ENCODE results near the gene FKBP7. TPM values are rescaled to one million over a fixed set of nuclear protein-coding genes. Genes with fewer than 3 reads are reported as not detected.

The FKBP7 gene
- total and polyA plus RNA-seq, 2 of the 13 experiments (the other 11 are each of a cell fraction or from before 2014, with no cell fraction given): 12.4 to 14.8 TPM

- TF ChIP-seq BATF2 (CRISPR knock-in tag; IDR thresholded peaks at IDR 0.05) (peak; percentile 95; the same call in 1 of the 2 replicates), NFYB (CRISPR knock-in tag; IDR thresholded peaks at IDR 0.05) (peak; percentile 47), NR1H2 (CRISPR knock-in tag; IDR thresholded peaks at IDR 0.05; ENCODE audit: borderline replicate concordance, low read depth) (no peak), ZNF777 (CRISPR knock-in tag; IDR thresholded peaks at IDR 0.05) (peak; percentile 18; the same call in 1 of the 2 replicates), FOXP1 (IDR thresholded peaks at IDR 0.05) (no peak), FOXP1 (CRISPR knock-in tag; IDR thresholded peaks at IDR 0.05) (no peak), SPEN (CRISPR knock-in tag; IDR thresholded peaks at IDR 0.05; ENCODE audit: low read depth) (peak; percentile 78), SMC3 (IDR thresholded peaks at IDR 0.05; ENCODE audit: low read length) (no peak), ARNT2 (CRISPR knock-in tag; IDR thresholded peaks at IDR 0.05; ENCODE audit: low read depth) (peak; percentile 95), YY1 (IDR thresholded peaks at IDR 0.05; ENCODE audit: insufficient read depth, insufficient replicate concordance, low read depth, low read length) (peak; percentile 32), RNF219 (CRISPR knock-in tag; IDR thresholded peaks at IDR 0.05) (no peak), BORCS8-MEF2B (CRISPR knock-in tag; IDR thresholded peaks at IDR 0.05) (peak; percentile 84), PLRG1 (conservative IDR thresholded peaks at IDR 0.05) (no peak), MED13 (CRISPR knock-in tag; IDR thresholded peaks at IDR 0.05) (peak; percentile 62), ZNF121 (CRISPR knock-in tag; IDR thresholded peaks at IDR 0.05) (no peak), ZNF800 (CRISPR knock-in tag; IDR thresholded peaks at IDR 0.05) (0 out of 2 replicates have a peak, but pooled peaks have one; percentile 48), NONO (IDR thresholded peaks at IDR 0.05) (no peak), NONO (CRISPR knock-in tag; conservative IDR thresholded peaks at IDR 0.05) (peak; percentile 96), MYC (CRISPR knock-in tag; IDR thresholded peaks at IDR 0.05; ENCODE audit: borderline replicate concordance) (peak; percentile 96), TCF7 (IDR thresholded peaks at IDR 0.05; ENCODE audit: low read depth) (no peak), ATF7 (IDR thresholded peaks at IDR 0.05) (no peak), ATF7 (CRISPR knock-in tag; IDR thresholded peaks at IDR 0.05) (peak; percentile 58; the same call in 1 of the 2 replicates), MTF2 (CRISPR knock-in tag; IDR thresholded peaks at IDR 0.05; ENCODE audit: borderline replicate concordance) (peak; percentile 72; the same call in 1 of the 2 replicates), ZNF460 (CRISPR knock-in tag; IDR thresholded peaks at IDR 0.05; ENCODE audit: borderline replicate concordance) (no peak; the same call in 1 of the 2 replicates), SMAD1 (CRISPR knock-in tag; IDR thresholded peaks at IDR 0.05; ENCODE audit: borderline replicate concordance, low read depth) (no peak; the same call in 1 of the 2 replicates), MTA3 (CRISPR knock-in tag; IDR thresholded peaks at IDR 0.05) (0 out of 2 replicates have a peak, but pooled peaks have one; percentile 55), PCBP1 (IDR thresholded peaks at IDR 0.05; ENCODE audit: borderline replicate concordance, low read depth, low read length) (no peak), BHLHE40 (IDR thresholded peaks at IDR 0.05; ENCODE audit: low read length) (0 out of 2 replicates have a peak, but pooled peaks have one; percentile 16), RFXAP (CRISPR knock-in tag; IDR thresholded peaks at IDR 0.05; ENCODE audit: borderline replicate concordance) (peak; percentile 77)
Measured at GRCh38 chr2:178450774-178451525, 27.4 kb downstream of the FKBP7 start, which contains the start of the genes PJVK and PRKRA (continued).
